Endodermal cell (in vitro differentiated cells): Measurements from ENCODE around the gene ORM1. TPM values are rescaled to one million over a fixed set of nuclear protein-coding genes. Genes with fewer than 3 reads are reported as not detected.

Experiments
- DNase-seq: peaks from one replicate; pipeline ENCODE4 v3.0.0-alpha.2; 2017
- H3K27ac ChIP-seq: 2 replicates; pipeline ENCODE4 v1.5.1; 2013; ENCODE audit warnings: mild to moderate bottlenecking, low read depth, low read length, moderate library complexity
- H3K27me3 ChIP-seq: 2 replicates; pipeline ENCODE4 v1.6.1; 2013; ENCODE audit warnings: mild to moderate bottlenecking, low read length, moderate library complexity; ENCODE audit not compliant: insufficient read depth, control insufficient read depth, poor library complexity, severe bottlenecking
- H3K36me3 ChIP-seq: 2 replicates; pipeline ENCODE4 v1.7.0; 2013; ENCODE audit warnings: mild to moderate bottlenecking, low read length, moderate library complexity; ENCODE audit not compliant: control insufficient read depth, insufficient read depth
- H3K4me1 ChIP-seq: one replicate; pipeline ENCODE4 v1.7.0; 2013; ENCODE audit warnings: low read length; ENCODE audit not compliant: control insufficient read depth, insufficient read depth
- H3K4me3 ChIP-seq: 2 replicates; pipeline ENCODE4 v1.5.1; 2013; ENCODE audit warnings: mild to moderate bottlenecking, low read length, moderate library complexity
- H3K9ac ChIP-seq: 2 replicates; pipeline ENCODE4 v1.6.1; 2013; ENCODE audit warnings: mild to moderate bottlenecking, low read length, moderate library complexity; ENCODE audit not compliant: poor library complexity, severe bottlenecking; ENCODE audit errors: extremely low read depth
- H3K9me3 ChIP-seq: 2 replicates; pipeline ENCODE4 v1.6.1; 2013; ENCODE audit warnings: mild to moderate bottlenecking, low read length, moderate library complexity; ENCODE audit not compliant: control insufficient read depth
- H3K27ac Mint-ChIP-seq: 2 replicates; pipeline ENCODE4 v1.8.0; 2020; ENCODE audit warnings: mixed read lengths
- H3K27me3 Mint-ChIP-seq: 2 replicates; pipeline ENCODE4 v1.8.0; 2021; ENCODE audit warnings: mild to moderate bottlenecking, mixed read lengths; ENCODE audit not compliant: insufficient read depth
- H3K36me3 Mint-ChIP-seq: 2 replicates; pipeline ENCODE4 v1.8.0; 2020; ENCODE audit warnings: low read depth, mixed read lengths
- H3K4me1 Mint-ChIP-seq: 2 replicates; pipeline ENCODE4 v1.8.0; 2020; ENCODE audit warnings: mixed read lengths
- H3K4me3 Mint-ChIP-seq: 2 replicates; pipeline ENCODE4 v1.8.0; 2020; ENCODE audit warnings: mild to moderate bottlenecking, moderate library complexity, mixed read lengths
- H3K9me3 Mint-ChIP-seq: 2 replicates; pipeline ENCODE4 v1.8.0; 2020; ENCODE audit warnings: mild to moderate bottlenecking, mixed read lengths
- WGBS, 2 experiments: methylation state at CpG; one replicate each; pipeline versions ENCODE4 v1.1.5 to v1.1.7; 2013; ENCODE audit warnings: missing lambda C conversion rate in 2 of 2, mixed read lengths in 1 of 2; ENCODE audit not compliant: insufficient coverage in 1 of 2, insufficient read length in 1 of 2; 5-methylcytosine and 5-hydroxymethylcytosine counted together
- total RNA-seq, 2 donors: library from RNA; stranded (reverse); fragmentation: NEBNext Ultra II Directional in 1 of 2; extraction: Animal tissue kit (Norgen Biotek cat#: 25700) in 1 of 2; gene quantifications; 2 replicates in 1 of 2; 3 replicates in 1 of 2; pipeline ENCODE4 v1.2.1, GENCODE V29; 2021
- TF ChIP-seq, protein P1 (sequence below): fragments of 200-600 bp; sonication (generic); conservative IDR thresholded peaks from 2 replicates; pipeline ENCODE4 v1.5.0; 2021; ENCODE audit warnings: antibody characterized with exemption, mild to moderate bottlenecking

Gene ORM1
- total RNA-seq, 2 donors from 2014 or later = 0.59 TPM; not detected in 1

DNA sequence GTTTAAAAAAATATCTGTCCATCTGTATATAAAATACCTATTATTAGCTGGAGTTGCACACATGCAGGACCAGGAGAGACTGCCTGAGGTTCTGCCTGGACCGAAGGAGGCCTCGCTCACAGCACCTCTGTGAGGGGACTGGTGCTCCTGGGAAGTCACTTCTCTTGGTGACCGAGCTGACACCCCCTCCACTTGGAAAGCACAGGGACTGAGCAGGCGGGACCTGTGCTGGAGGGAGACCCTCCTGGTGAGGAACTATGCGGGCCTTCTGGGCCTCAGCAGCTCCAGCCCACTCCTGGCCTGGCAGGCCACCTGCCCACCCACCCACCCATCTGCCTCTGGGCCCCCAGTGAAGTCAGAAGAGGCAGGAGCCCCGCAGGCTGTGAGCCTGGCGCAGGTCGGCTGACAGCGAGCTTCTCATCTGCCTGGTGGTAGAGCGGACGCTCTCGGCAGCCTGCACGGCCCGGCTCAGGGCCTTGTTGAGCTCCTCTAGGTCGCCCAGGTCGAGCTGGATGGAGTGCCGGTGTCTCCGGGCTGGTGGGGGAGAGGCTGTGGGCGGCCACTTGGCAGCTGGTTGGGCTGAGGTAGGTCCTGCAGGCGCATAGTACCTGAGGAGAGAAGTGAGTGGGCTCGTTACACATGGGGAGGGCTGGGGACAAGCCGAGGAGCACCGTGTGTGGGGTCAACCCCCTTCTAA is 13.9 kb downstream of the ORM1 start:
- H3K4me3 Mint-ChIP-seq = no peak overlapping the region
- H3K27ac Mint-ChIP-seq = no peak overlapping the region
- no peaks in the 10 kb centered on the region for H3K27me3 ChIP-seq
- DNase-seq = no peak
- no peaks in the 10 kb centered on the region for H3K36me3 ChIP-seq
- no peaks in the 10 kb centered on the region for H3K9me3 ChIP-seq
- no peaks in the 10 kb centered on the region for H3K4me1 Mint-ChIP-seq
- peaks cover 27% of the 10 kb centered on the region for H3K36me3 Mint-ChIP-seq
- H3K9me3 Mint-ChIP-seq = peaks cover 2% of the 10 kb centered on the region
- WGBS, 2 experiments = 91 to 93% methylated on average over 9 to 23 of the region's 23 CpGs
- H3K9ac ChIP-seq = no peak overlapping the region
- H3K27me3 Mint-ChIP-seq = no peaks in the 10 kb centered on the region
- H3K4me1 ChIP-seq = no peaks in the 10 kb centered on the region
- no peak overlapping the region for H3K4me3 ChIP-seq
- TF ChIP-seq, protein P1, sequence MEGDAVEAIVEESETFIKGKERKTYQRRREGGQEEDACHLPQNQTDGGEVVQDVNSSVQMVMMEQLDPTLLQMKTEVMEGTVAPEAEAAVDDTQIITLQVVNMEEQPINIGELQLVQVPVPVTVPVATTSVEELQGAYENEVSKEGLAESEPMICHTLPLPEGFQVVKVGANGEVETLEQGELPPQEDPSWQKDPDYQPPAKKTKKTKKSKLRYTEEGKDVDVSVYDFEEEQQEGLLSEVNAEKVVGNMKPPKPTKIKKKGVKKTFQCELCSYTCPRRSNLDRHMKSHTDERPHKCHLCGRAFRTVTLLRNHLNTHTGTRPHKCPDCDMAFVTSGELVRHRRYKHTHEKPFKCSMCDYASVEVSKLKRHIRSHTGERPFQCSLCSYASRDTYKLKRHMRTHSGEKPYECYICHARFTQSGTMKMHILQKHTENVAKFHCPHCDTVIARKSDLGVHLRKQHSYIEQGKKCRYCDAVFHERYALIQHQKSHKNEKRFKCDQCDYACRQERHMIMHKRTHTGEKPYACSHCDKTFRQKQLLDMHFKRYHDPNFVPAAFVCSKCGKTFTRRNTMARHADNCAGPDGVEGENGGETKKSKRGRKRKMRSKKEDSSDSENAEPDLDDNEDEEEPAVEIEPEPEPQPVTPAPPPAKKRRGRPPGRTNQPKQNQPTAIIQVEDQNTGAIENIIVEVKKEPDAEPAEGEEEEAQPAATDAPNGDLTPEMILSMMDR = no peak
- no peak overlapping the region for H3K27ac ChIP-seq

DNA sequence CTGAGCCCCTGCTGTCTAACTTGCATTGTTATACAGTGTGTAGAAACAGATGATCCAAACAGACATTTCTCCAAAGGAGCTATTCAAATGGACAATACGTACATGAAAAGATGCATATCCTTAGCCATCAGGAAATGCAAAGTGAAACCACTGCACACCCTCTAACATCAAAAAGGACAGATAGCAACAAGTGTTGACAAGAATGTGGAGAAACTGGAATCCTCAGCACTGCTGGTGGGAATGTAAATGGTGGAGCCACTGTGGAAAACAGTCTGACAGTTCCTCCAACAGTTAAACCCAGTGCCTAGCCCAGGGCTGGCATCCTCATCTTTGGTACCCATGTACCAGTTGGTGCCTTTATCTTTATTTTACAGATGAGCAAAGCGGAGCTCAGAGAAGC is 15.3 kb downstream of the ORM1 start:
- Mint-ChIP-seq H3K27ac (no peak overlapping the region), H3K9me3 (peaks cover 2% of the 10 kb centered on the region), H3K36me3 (peaks cover 29% of the 10 kb centered on the region), H3K27me3 (no peaks in the 10 kb centered on the region), H3K4me1 (no peaks in the 10 kb centered on the region), H3K4me3 (no peak overlapping the region)
- 89 to 93% methylated on average over 2 of the region's 2 CpGs for WGBS, 2 experiments
- H3K4me1 ChIP-seq = no peaks in the 10 kb centered on the region
- peaks cover 4% of the 10 kb centered on the region for H3K36me3 ChIP-seq
- no peak overlapping the region for H3K4me3 ChIP-seq
- no peaks in the 10 kb centered on the region for H3K9me3 ChIP-seq
- DNase-seq = no peak
- no peak overlapping the region for H3K27ac ChIP-seq
- H3K27me3 ChIP-seq = no peaks in the 10 kb centered on the region
- no peak overlapping the region for H3K9ac ChIP-seq
- TF ChIP-seq, protein P1 = no peak

DNA sequence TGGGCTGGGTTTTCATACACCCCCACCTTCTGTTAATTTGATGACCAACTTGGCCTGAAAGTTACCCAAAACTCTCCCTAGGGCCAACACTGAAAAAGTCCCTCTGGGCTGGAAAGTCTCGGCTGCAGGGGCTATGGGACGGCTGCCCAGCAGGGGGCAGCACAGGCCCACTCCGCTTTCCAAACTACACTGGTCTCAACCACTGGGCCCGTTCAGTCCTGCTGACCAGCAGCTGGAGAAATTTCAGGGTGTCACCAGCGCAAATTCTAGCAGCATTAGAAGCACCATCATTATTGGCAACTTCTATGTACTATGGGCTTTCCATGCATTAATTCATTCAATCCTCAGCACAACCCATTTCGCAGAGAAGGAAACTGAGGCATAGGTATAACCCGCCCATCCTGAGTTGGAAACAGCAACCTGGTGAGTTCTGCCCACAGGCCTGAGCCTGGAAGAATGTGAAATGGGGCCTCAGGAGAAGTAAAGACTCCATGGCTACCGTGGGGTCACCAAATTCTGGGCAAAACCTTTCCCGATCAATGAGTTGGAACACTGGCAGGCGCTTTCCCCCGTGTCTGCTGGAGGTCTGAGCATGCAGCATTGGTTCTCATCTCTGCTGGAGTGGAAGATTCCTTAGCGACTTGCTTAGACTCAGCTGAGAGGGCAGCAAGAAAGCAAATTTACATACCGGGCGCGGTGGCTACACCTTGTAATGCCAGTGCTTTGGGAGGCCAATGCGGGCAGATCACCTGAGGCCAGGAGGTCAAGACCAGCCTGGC is 16.4 kb downstream of the ORM1 start:
- no peaks in the 10 kb centered on the region for H3K27me3 ChIP-seq
- WGBS, 2 experiments = 79 to 82% methylated on average over 16 of the region's 16 CpGs
- H3K4me1 ChIP-seq = no peaks in the 10 kb centered on the region
- H3K36me3 Mint-ChIP-seq = peaks cover 32% of the 10 kb centered on the region
- no peak overlapping the region for H3K27ac Mint-ChIP-seq
- no peak overlapping the region for H3K9ac ChIP-seq
- H3K4me3 ChIP-seq = no peak overlapping the region
- no peaks in the 10 kb centered on the region for H3K4me1 Mint-ChIP-seq
- no peaks in the 10 kb centered on the region for H3K9me3 ChIP-seq
- no peaks in the 10 kb centered on the region for H3K9me3 Mint-ChIP-seq
- H3K4me3 Mint-ChIP-seq = no peak overlapping the region
- H3K27me3 Mint-ChIP-seq = no peaks in the 10 kb centered on the region
- TF ChIP-seq, protein P1 = peak; percentile 94
- peaks cover 4% of the 10 kb centered on the region for H3K36me3 ChIP-seq
- no peak overlapping the region for H3K27ac ChIP-seq
- DNase-seq = peak; percentile 90
